Gastroesophageal sphincter (tissue), 4 donors: Measurements from ENCODE around the gene UROS. TPM values are rescaled to one million over a fixed set of nuclear protein-coding genes. Genes with fewer than 3 reads are reported as not detected.

ENCODE experiments used
- ATAC-seq: fragments of 150-250 bp; one replicate; pipeline ENCODE4 v1.9.1; 2016; ENCODE audit warnings: mild to moderate bottlenecking, moderate library complexity
- H3K27ac ChIP-seq, 4 donors: fragments of 200-600 bp; sonication (generic) in 3 of 4; 1 replicate in 3 of 4; 2 replicates in 1 of 4; pipeline ENCODE4 v1.5.1; 2016 to 2019
- H3K27me3 ChIP-seq: fragments of 200-600 bp; sonication (generic); one replicate; pipeline ENCODE4 v1.5.1; 2019
- H3K36me3 ChIP-seq, 2 donors: fragments of 200-600 bp; sonication (generic); one replicate each; pipeline ENCODE4 v1.5.1; 2019; ENCODE audit warnings: control low read depth in 1 of 2
- H3K4me1 ChIP-seq, 3 donors: fragments of 200-600 bp; sonication (generic); 1 replicate in 2 of 3; 2 replicates in 1 of 3; pipeline ENCODE4 v1.5.1; 2016 to 2019; ENCODE audit warnings: control low read depth in 2 of 3
- H3K4me3 ChIP-seq, 2 donors: fragments of 200-600 bp; sonication (generic); one replicate each; pipeline ENCODE4 v1.5.1; 2019; ENCODE audit warnings: mild to moderate bottlenecking in 1 of 2, moderate library complexity in 1 of 2
- H3K9me3 ChIP-seq, 3 donors: fragments of 200-600 bp; sonication (generic); one replicate each; pipeline ENCODE4 v1.5.1; 2017 to 2019; ENCODE audit warnings: control low read depth in 2 of 3
- EP300 ChIP-seq: sonication (generic); formaldehyde crosslinking; IDR thresholded peaks from one replicate; pipeline ENCODE4 v1.6.1; 2017; ENCODE audit warnings: antibody characterized with exemption, mild to moderate bottlenecking
- POLR2A ChIP-seq, 2 donors: fragments of 450-650 bp; IDR thresholded peaks; one replicate each; pipeline ENCODE4 v1.6.1; 2017; ENCODE audit warnings: antibody characterized with exemption in 2 of 2, mild to moderate bottlenecking in 2 of 2, moderate library complexity in 1 of 2
- POLR2AphosphoS5 ChIP-seq: sonication (generic); formaldehyde crosslinking; IDR thresholded peaks from one replicate; pipeline ENCODE4 v1.6.1; 2017; ENCODE audit warnings: antibody characterized with exemption
- WGBS, 2 donors: methylation state at CpG; one replicate each; pipeline ENCODE4 v1.1.5; 2018; ENCODE audit warnings: low coverage in 1 of 2; 5-methylcytosine and 5-hydroxymethylcytosine counted together
- total RNA-seq, 4 donors: library from RNA; depleted of rRNA; stranded (reverse); fragments of >200 nt; gene quantifications; one replicate each; pipeline ENCODE4 v1.1.0, GENCODE V29; 2016
- TF ChIP-seq, protein P1 (sequence below), 4 experiments: fragments of 200-600 bp in 2 of 4; fragments of 450-650 bp in 2 of 4; sonication (generic) in 1 of 4; IDR thresholded peaks; one replicate each; pipeline ENCODE4 v1.5.1; 2017 to 2019; ENCODE audit warnings: antibody characterized with exemption in 4 of 4, mild to moderate bottlenecking in 2 of 4, moderate library complexity in 2 of 4

Gene UROS
- total RNA-seq, 4 donors from 2014 or later, result 25.3 to 64.0 (median 39.1) TPM

DNA sequence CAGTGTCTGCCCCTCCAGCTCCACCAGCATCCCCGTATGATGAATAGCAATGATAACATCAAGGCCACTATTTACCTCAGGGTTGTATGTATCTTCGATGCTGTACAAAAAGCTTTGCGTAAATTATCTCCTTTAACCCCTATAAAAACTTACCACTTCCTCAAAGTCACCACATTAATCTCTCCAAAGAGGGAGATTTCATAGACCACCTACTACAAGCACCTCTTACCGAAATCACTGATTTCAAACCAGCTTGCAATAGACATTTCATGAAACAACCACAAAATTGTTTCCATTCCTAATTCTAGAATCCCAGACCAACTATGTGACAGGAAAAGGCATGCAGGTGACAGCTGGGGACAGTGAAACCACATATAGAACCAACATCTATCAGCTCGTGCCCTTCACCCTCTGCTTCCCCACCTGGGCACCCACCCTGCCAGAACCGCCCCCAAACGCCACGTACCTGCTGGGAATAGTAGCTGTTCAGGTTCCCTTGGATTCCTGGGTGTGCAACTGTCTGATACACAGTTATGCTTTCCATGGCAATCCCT lies 27.3 kb downstream of the UROS start:
- Histone ChIP-seq H3K4me3 (no peak overlapping the region), H3K4me1 (no peaks in the 10 kb centered on the region), H3K27ac (no peak overlapping the region), H3K36me3 (peaks cover 0 to 94% of the 10 kb centered on the region in 2 donors), H3K9me3 (no peaks in the 10 kb centered on the region), H3K27me3 (no peaks in the 10 kb centered on the region)
- no peak for ATAC-seq
- TF ChIP-seq POLR2A (IDR thresholded peaks at IDR 0.05), result no peak
- no peak for TF ChIP-seq EP300
- no peak for TF ChIP-seq POLR2AphosphoS5
- TF ChIP-seq, protein P1, sequence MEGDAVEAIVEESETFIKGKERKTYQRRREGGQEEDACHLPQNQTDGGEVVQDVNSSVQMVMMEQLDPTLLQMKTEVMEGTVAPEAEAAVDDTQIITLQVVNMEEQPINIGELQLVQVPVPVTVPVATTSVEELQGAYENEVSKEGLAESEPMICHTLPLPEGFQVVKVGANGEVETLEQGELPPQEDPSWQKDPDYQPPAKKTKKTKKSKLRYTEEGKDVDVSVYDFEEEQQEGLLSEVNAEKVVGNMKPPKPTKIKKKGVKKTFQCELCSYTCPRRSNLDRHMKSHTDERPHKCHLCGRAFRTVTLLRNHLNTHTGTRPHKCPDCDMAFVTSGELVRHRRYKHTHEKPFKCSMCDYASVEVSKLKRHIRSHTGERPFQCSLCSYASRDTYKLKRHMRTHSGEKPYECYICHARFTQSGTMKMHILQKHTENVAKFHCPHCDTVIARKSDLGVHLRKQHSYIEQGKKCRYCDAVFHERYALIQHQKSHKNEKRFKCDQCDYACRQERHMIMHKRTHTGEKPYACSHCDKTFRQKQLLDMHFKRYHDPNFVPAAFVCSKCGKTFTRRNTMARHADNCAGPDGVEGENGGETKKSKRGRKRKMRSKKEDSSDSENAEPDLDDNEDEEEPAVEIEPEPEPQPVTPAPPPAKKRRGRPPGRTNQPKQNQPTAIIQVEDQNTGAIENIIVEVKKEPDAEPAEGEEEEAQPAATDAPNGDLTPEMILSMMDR (IDR thresholded peaks at IDR 0.05), result no peak
- WGBS, 2 donors, result 95 to 100% methylated on average over 2 to 4 of the region's 8 CpGs

DNA sequence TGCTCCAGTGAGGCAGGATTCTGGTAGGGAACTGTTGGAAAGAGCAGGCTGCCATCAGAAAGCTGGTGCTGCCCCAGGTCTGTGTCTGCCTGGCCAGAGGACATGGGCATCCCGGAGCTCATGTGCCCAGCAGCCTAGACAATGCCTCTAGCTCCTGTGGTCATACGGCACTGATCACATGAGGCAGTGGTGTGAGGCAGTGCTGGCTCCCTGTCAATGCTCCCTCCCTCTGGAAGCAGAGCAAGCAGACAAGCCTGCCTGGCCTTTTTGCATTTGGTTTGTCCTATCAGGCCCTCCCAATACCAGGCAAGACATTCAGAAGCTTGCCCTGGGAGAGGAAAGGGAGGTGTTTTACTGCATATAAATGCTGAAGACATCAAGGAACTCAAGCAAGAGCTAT lies 27.9 kb downstream of the UROS start:
- no peak for ATAC-seq
- H3K4me1 ChIP-seq, result no peaks in the 10 kb centered on the region
- H3K27ac ChIP-seq, result no peak overlapping the region
- H3K27me3 ChIP-seq, result no peaks in the 10 kb centered on the region
- H3K4me3 ChIP-seq, result no peak overlapping the region
- 75% methylated on average over 2 of the region's 2 CpGs; no CpG with 5 or more reads in 1 of the 2 donors for WGBS, 2 donors
- no peaks in the 10 kb centered on the region for H3K9me3 ChIP-seq
- peaks cover 0 to 90% of the 10 kb centered on the region in 2 donors for H3K36me3 ChIP-seq
- TF ChIP-seq, protein P1 (IDR thresholded peaks at IDR 0.05), result no peak
- TF ChIP-seq POLR2A (IDR thresholded peaks at IDR 0.05), result no peak
- TF ChIP-seq POLR2AphosphoS5, result no peak
- TF ChIP-seq EP300, result no peak

DNA sequence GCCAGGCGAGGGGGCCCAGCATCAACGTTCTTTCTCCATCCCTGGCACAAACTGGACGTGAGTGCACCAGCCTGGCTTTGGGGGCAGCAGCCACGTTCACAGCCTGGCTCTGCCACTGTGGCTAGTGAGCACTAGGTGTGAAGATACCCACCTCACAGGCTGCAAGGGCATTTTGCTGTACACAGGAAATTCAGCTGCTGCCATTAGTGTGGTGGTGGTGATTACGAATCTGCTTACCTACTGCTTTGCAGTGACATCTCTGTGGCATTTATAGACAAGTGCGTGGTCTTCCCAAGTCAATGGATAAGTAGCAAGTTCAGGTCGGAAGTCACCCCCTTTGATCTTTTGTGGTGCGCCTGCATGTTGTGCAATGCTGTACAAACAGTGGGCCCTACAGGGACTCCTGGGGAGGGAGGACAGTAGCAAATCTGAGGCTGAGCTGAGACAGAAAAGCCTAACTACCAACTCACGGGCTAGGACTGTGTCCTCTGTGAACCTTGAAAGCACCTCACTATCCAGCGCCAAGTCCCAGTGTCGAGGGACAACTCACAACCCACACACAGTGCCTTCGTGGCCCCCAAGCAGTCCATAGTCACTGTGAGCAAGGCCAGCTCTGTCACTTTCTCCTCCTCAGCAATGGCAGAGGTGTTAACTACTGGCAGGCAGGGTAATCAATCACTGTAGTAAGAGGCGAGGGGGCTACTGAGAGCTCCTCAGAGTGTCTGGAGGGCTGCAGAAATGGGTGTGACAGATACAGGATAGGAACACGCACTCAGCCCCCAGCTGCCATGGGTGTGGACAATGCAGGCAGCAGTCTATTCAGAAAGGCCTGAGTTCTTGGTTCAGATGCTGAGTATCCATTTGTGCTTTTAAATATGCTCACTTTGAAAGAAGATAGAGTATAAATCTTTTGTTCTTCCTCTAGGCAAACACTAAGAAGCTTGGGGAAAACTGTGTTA lies 30.4 kb downstream of the UROS start:
- peak; percentile 9 for ATAC-seq
- no peak for TF ChIP-seq EP300
- TF ChIP-seq, protein P1 (IDR thresholded peaks at IDR 0.05), result no peak
- TF ChIP-seq POLR2AphosphoS5, result no peak
- TF ChIP-seq POLR2A (IDR thresholded peaks at IDR 0.05), result no peak
- H3K27ac ChIP-seq, result no peak overlapping the region
- no peak overlapping the region for H3K4me3 ChIP-seq
- WGBS, 2 donors, result 60 to 88% methylated on average over 1 to 5 of the region's 14 CpGs
- H3K9me3 ChIP-seq, result no peaks in the 10 kb centered on the region
- H3K27me3 ChIP-seq, result no peaks in the 10 kb centered on the region
- peaks cover 0 to 90% of the 10 kb centered on the region in 2 donors for H3K36me3 ChIP-seq
- no peaks in the 10 kb centered on the region for H3K4me1 ChIP-seq

DNA sequence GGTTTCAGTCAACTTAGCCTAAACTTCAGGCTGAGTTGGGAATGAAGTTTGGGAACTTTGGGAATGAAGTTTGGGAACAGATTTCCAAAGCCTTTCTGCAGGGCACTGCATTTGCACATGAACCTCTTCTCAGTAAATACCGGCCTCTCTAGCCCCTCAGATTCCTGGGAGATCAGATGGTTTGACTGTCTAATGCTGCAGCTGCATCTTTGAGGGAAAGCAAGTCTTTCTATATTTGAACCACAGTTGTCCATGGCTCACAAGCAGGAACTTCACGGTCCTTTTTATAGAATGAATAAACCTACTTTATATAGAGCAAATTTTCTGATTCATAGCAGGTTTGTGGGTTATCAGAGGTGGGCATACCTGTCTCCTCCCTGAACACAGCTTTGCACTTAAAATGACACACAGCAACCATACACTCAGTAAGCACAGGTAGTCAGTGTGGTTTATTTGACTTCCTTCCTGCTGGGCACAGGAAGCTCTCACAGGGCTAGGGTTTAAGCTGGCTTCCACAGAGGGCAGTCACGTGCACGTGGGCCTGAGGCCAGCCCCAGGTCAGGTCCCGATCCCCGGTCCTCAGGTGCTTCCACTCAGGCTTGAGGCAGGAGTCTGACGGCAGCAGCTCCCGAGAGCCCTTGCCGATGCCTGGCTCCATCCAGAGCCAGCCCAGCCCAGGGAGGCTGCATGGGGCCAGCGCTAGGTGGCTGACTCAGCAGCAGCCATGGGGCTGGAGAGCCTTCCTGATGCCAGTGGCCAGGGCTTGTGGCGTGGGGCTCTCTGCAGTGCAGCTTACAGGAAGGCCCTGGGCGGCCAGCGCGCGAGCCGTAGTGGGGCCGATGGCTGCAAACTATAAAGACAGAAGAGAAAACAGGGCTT lies 34.7 kb downstream of the UROS start:
- ATAC-seq, result no peak
- peaks cover 0 to 67% of the 10 kb centered on the region in 2 donors for H3K36me3 ChIP-seq
- no peaks in the 10 kb centered on the region for H3K27me3 ChIP-seq

More for the DNA sequence above, 34.7 kb downstream of the UROS start:
- TF ChIP-seq, protein P1 (IDR thresholded peaks at IDR 0.05), result no peak
- Histone ChIP-seq H3K4me3 (no peak overlapping the region), H3K4me1 (no peaks in the 10 kb centered on the region), H3K27ac (no peak overlapping the region), H3K9me3 (no peaks in the 10 kb centered on the region)
- 85 to 100% methylated on average over 2 to 6 of the region's 17 CpGs for WGBS, 2 donors
